ENCODE results near the gene LIME1.

The LIME1 gene

GRCh38 chr20:63755933-63756647 lies 19.6 kb downstream of the LIME1 start:
- no peak for TF ChIP-seq CTCF (conservative IDR thresholded peaks at IDR 0.05)
- no peak for TF ChIP-seq ZFX (IDR thresholded peaks at IDR 0.05)
- H3K27ac ChIP-seq = no peak overlapping the region

GRCh38 chr20:63756648-63756991 lies 20.2 kb downstream of the LIME1 start:
- H3K27ac ChIP-seq = no peak overlapping the region
- TF ChIP-seq CTCF (conservative IDR thresholded peaks at IDR 0.05) (no peak), ZFX (IDR thresholded peaks at IDR 0.05) (no peak)

- TF ChIP-seq ZFX (IDR thresholded peaks at IDR 0.05) (no peak), CTCF (conservative IDR thresholded peaks at IDR 0.05) (no peak)
- no peak overlapping the region for H3K27ac ChIP-seq
Observed at GRCh38 chr20:63758152-63758551, 21.7 kb downstream of the LIME1 start.

GRCh38 chr20:63759377-63759901 lies 23.0 kb downstream of the LIME1 start:
- H3K27ac ChIP-seq = no peak overlapping the region
- TF ChIP-seq ZFX (IDR thresholded peaks at IDR 0.05) = no peak
- no peak for TF ChIP-seq CTCF (conservative IDR thresholded peaks at IDR 0.05)

- TF ChIP-seq ZFX (IDR thresholded peaks at IDR 0.05) (no peak), CTCF (conservative IDR thresholded peaks at IDR 0.05) (no peak)
Observed at GRCh38 chr20:63765082-63765873, 28.8 kb downstream of the LIME1 start.

GRCh38 chr20:63765902-63766301 lies 29.4 kb downstream of the LIME1 start:
- TF ChIP-seq CTCF (conservative IDR thresholded peaks at IDR 0.05) = no peak
- no peak for TF ChIP-seq ZFX (IDR thresholded peaks at IDR 0.05)
- no peak overlapping the region for H3K27ac ChIP-seq

More at GRCh38 chr20:63765082-63765873, 28.8 kb downstream of the LIME1 start:
- H3K27ac ChIP-seq = no peak overlapping the region

Data from C4-2B (cell line).